Endothelial cell of umbilical vein (primary cell): ENCODE measurements around the gene GHRHR.

Experiments used
- EZH2 ChIP-seq: IDR thresholded peaks from 2 replicates; pipeline ENCODE4 v1.6.1; 2012; ENCODE audit warnings: borderline replicate concordance, low read depth, mild to moderate bottlenecking, moderate library complexity, low read length, inconsistent platforms; ENCODE audit not compliant: severe bottlenecking
- TF ChIP-seq, protein P1 (sequence below), 2 donors: IDR thresholded peaks; 1 replicate in 1 of 2; 2 replicates in 1 of 2; pipeline ENCODE4 v1.5.1; 2011; ENCODE audit warnings: low read length in 2 of 2, mild to moderate bottlenecking in 2 of 2, moderate library complexity in 2 of 2, control low read depth in 1 of 2, inconsistent platforms in 1 of 2, low read depth in 1 of 2; ENCODE audit not compliant: insufficient read depth in 1 of 2; ENCODE audit errors: extremely low read depth in 1 of 2

- TF ChIP-seq, protein P1, sequence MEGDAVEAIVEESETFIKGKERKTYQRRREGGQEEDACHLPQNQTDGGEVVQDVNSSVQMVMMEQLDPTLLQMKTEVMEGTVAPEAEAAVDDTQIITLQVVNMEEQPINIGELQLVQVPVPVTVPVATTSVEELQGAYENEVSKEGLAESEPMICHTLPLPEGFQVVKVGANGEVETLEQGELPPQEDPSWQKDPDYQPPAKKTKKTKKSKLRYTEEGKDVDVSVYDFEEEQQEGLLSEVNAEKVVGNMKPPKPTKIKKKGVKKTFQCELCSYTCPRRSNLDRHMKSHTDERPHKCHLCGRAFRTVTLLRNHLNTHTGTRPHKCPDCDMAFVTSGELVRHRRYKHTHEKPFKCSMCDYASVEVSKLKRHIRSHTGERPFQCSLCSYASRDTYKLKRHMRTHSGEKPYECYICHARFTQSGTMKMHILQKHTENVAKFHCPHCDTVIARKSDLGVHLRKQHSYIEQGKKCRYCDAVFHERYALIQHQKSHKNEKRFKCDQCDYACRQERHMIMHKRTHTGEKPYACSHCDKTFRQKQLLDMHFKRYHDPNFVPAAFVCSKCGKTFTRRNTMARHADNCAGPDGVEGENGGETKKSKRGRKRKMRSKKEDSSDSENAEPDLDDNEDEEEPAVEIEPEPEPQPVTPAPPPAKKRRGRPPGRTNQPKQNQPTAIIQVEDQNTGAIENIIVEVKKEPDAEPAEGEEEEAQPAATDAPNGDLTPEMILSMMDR (IDR thresholded peaks at IDR 0.05; ENCODE audit: extremely low read depth in 1 of 2, insufficient read depth in 1 of 2, low read depth in 1 of 2, low read length in 2 of 2), result no peak
- no peak for TF ChIP-seq EZH2
Observed at GRCh38 chr7:30934225-30934624, 29.5 kb upstream of the GHRHR start.
